HG03135 (cell line): ENCODE results near the gene NEGR1.

Experiments
- ATAC-seq: cut with Tn5 transposase; IDR thresholded peaks from one replicate; pipeline ENCODE4 v1.9.1; 2021; ENCODE audit warnings: mild to moderate bottlenecking, moderate library complexity; ENCODE audit not compliant: unreplicated experiment

Gene NEGR1

DNA sequence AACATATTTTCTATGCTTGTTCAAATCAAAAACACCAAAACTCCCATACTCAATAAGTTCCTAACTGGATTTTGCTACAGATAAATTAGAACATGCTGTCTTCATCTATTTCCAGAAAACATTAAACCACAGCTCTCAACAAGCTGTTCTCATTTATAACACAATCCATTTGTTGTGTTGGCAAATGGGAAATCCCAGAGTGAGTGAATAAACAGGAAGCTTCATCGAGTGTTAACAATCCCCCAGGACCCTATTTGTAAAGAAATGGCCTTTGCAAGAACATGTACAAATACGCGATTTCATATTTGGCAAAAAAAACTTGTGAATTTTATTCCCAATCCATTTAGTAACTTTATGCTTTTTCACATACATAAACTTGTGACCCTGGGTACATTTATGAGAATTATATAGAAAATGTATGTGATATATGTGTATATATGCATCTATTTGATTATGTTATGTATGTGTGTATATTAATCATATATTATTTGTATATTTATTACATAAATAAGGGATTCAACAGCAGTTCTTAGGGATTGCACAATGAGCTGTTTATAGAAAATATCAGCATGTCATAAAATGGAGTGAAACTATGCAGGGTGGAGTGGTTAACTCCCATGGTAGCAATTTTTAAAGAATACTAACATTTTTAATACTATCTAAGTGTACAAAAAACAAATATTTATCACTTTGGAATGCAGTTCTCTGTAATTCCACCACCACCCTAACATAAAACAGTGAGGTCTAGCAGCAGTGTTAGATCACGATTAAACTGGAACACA is 160.0 kb downstream of the NEGR1 start:
- ATAC-seq = no peak

DNA sequence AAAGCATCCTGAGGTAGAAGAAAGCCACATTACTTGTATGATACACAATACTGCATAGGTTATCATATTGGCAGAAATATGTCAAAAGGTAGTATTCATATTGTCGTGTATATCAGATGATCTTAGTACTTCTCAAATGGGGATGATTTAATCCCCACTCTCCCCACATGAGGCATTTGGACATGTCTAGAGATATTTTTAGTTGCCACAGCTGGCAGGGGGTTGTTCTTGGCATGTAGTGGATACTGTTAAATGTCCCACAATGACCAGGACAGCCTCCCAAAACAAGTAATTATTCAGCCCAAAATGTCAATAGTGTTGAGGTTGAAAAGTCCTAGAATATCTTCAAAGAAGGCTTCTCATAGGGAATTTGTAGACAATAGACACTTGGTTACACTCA is 162.8 kb downstream of the NEGR1 start:
- ATAC-seq = no peak

DNA sequence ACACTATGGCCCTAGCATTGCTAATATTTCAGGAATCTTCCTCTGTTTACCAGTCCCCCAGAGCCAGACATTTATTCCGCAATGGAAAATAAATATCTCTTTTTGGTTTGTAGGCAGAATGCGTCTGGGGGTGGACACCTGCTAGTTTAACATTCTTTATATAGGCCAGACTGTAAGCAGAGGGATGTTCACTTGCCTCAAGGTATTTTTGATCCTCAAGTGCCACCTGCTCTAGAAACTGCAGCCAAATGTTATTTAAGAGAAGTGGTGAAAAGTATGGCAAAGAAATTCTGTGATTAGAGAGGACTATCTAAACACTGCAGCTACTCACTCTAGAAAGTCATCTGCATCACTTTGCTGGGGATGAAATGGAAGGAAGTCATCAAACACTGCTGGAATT is 164.7 kb downstream of the NEGR1 start:
- ATAC-seq = no peak

GRCh38 chr1:72115290-72115689 is 167.0 kb downstream of the NEGR1 start:
- no peak for ATAC-seq

DNA sequence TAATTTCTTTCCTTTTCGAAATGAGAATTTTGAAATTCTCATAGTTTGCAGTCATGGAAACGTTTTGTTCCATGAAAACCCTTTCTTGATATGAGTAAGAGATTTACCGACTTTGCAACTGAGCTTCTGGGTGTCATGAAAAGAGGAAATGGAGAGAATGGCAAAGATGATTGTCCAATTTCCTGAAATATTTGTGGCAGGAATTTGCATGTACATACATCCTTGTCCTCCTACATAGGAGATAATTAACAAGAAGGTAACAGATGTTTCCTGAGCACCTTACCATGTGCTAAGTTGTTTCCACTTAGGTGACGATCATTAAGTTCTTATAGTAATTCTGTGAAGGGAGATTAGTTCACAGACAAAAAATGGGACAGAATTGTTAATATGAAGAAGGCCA is 170.7 kb downstream of the NEGR1 start:
- no peak for ATAC-seq

GRCh38 chr1:72109916-72110315 is 172.4 kb downstream of the NEGR1 start:
- no peak for ATAC-seq

DNA sequence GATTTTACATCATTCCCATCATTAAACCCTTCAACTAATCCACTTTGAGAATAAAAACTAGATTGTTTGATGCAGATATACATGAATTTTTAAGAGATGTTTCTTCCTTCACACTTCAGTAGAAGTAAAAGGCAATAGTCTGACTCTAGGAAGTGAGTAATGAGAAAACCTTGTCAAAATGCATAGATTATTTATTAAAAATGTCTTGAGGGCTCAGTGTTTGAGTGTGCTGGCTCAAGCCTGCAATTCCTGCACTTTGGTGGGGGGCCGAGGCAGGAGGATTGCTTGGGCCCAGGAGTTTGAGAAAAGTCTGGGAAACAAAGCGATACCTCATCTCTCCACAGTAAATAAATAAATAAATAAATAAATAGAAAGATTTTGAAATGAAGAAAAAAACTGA is 177.1 kb downstream of the NEGR1 start:
- no peak for ATAC-seq

GRCh38 chr1:72101840-72102632 is 180.3 kb downstream of the NEGR1 start:
- ATAC-seq = no peak

- no peak for ATAC-seq
These were observed 181.6 kb downstream of the NEGR1 start for GRCh38 chr1:72100771-72101170.

DNA sequence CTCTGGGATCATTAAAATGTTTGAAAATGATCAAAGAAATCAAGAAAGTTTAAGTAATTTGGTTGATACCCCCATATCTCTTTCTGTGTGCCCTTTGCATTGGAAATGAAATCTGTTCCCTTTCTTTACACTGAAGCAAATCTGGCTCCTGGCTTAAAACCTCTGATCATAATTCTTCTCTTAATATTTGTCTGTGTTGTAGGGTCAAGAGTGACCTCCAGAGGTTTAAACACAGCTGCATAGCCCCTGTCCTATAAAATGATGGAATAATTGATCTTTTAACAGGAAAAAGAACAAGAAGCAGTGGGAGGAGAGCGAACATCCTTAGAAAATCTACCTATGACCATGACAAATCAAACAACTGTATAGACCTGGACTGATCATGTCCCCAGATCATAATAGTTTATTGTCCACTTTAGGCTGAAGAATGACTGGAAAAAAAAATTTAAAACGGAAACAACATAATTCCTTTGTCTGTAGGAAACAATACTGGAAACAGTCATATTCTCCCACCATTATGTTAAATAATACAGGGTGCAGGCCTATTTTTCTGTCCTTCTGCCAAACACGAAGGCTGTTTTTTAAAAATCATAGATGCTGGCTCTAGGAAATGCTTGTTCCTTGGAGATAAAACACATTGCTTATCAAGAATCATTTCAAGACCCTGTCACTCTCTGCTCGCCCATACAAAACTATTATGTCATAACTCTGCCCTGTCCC is 184.3 kb downstream of the NEGR1 start:
- no peak for ATAC-seq

GRCh38 chr1:72094209-72094608 is 188.1 kb downstream of the NEGR1 start:
- no peak for ATAC-seq

DNA sequence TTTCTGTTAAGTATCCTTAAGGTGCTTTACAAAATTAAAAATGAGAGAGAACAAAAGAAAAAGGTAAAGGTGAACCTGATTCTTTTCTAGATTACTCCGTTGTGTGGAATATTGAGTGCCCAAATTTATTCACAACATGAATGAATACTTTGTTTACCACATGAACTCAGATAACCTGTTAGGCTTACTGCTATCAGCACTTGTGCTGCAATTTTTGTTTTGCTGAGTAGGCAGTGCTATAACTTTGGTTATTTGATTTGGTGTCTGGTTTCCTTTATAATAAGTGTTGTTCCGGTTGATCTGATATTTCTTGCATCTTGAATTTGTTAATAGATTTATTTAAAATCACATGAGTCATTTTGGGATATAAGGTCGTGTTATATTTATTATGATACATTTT is 195.9 kb downstream of the NEGR1 start:
- no peak for ATAC-seq

DNA sequence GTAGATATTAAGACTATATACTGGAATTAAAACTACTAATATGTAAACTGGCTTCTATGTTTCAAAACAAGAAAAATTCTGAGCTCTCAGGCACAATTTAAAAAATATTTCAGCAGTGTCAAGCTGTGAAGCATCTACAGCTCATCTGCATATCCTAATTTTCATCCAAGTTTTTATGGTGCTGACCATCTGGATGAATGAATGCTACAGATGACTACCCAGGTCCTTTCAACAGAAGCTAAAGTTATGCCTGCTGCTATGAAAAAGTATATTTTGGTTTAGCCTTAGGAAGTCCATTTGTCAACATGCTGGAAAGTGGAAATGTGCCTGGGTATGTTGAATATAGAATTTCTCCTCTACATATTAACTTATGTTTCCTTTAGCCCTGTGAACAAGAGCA is 206.9 kb downstream of the NEGR1 start:
- ATAC-seq = no peak

GRCh38 chr1:72066431-72066830 is 215.9 kb downstream of the NEGR1 start:
- no peak for ATAC-seq

DNA sequence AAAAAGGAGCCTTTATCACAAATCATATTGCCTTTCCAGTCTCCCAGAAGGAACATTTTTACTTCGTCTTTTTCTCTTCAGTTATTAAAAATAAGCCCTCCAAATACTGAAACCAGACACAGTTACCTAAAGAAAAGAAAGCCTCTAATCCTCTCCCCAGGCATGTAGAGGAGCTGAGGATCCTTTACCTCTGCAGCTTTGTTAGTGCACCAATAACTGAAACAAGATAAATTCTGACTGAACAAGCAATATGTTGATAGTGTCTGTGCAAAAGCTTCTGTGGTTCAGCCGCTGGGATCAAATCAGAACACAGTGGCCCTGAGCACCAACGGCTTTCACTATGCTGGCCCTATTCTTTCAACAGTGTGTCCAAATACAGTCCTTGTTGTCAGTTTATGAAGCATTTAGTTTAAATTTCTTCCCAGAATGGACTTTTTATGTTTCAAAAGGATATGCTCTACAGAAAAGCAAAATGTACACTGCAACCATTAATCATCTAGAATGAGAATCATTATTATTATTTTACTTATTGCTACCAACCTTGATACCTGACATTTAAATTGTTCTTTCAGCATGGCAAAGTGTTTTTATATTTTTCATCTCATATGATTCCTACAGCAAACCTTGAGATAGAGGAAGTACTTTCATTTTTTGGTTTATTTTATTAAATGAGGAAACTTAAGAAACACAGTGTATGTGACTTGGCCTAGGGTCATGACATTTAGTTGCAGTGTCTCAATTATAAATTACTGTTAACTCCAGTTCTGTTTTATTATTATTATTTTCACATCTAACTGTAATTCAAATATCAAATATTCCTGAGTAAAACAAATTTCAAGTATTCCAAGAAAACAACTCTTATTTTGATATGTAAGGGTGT is 217.9 kb downstream of the NEGR1 start:
- no peak for ATAC-seq

- ATAC-seq = no peak
These were observed 218.8 kb downstream of the NEGR1 start for GRCh38 chr1:72063364-72064044.

- ATAC-seq = no peak
These were observed 219.8 kb downstream of the NEGR1 start for GRCh38 chr1:72062584-72062983.

DNA sequence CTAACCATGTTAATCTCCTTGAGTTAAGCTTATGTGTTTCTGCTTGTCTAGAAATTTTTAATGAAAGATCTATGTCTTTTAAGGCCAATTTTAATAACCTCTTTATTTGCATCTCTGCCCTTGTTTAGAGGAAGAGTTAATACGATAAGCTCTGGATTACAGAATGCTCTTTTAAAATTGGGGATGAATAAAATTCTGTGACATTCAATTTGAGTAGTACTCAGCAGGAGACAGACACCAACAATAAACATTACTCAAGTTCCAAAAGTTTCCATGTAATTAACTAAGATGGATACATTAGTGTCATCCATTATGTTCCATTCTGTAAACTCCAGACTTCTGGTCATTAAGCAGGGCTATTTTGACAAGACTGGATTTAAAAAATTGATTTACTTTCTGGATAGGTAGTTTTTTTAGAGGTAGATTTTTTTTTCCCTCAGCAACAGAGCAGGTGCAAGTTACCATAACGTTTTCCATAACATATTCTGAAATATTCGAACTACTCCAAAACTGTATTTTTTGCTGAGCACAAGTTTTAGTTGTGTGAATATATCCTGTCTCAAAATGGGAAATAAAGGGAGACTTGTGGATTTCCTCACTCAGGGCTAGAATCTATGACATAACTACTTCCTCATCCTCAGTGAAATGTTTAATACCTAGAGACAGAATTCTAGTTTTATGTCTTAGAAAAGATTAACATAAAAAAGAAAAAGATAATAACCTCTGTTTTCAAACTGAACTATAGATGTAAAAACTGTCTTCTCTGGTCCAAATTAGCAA is 221.7 kb downstream of the NEGR1 start:
- no peak for ATAC-seq

GRCh38 chr1:72056516-72056915 is 225.8 kb downstream of the NEGR1 start:
- ATAC-seq = no peak
